ENCODE results near the gene PSMB8.

Gene PSMB8

DNA sequence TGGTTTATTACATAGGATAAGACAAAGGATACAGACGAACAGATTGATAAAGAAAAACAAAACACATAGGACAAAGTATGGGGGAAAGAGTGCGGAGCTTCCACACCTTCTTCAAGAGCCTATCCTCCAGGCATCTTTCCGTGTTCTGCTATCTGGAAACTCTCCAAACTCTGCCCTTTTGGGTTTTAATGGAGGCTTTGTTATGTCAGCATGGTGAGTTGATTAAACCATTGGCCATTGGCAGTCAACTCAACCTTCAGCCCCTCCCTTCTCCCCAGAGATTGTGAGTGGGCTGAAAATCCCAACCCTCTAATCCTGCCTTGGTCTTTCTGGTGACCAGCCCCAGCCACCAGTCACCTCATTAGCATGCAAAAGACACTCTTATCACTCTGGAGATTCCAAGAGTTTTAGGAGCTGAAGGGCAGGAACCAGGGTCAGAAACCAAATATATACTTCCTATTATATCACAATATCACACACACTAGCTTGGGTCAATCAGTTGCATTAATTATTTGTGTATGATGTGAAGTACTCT lies 50.9 kb downstream of the PSMB8 start:
- no peak for DNase-seq

All from NCI-H2029 treated with DMSO at 0.1 percent for 48 hours (cell line).